Effector memory CD4-positive, alpha-beta T cell (primary cell): ENCODE results near the gene PLCL1.

Source experiments
- DNase-seq, 3 donors: peaks; one replicate each; pipeline ENCODE4 v3.0.0-alpha.2; 2020
- H3K27ac ChIP-seq: 2 replicates; pipeline ENCODE4 v1.7.0; 2013; ENCODE audit warnings: mild to moderate bottlenecking, low read length, moderate library complexity; ENCODE audit not compliant: insufficient read depth, poor library complexity, severe bottlenecking
- H3K27me3 ChIP-seq: replicated peaks from 2 replicates; pipeline ENCODE4 v1.7.0; 2013; ENCODE audit warnings: mild to moderate bottlenecking, low read length; ENCODE audit not compliant: insufficient read depth, control insufficient read depth, poor library complexity, severe bottlenecking
- H3K36me3 ChIP-seq: 2 replicates; pipeline ENCODE4 v1.7.0; 2013; ENCODE audit warnings: mild to moderate bottlenecking, low read length, moderate library complexity; ENCODE audit not compliant: control insufficient read depth, insufficient read depth
- H3K4me1 ChIP-seq: 2 replicates; pipeline ENCODE4 v1.7.0; 2013; ENCODE audit warnings: low read length, mild to moderate bottlenecking; ENCODE audit not compliant: control insufficient read depth, insufficient read depth, poor library complexity, severe bottlenecking
- H3K4me3 ChIP-seq: 2 replicates; pipeline ENCODE4 v1.7.0; 2013; ENCODE audit warnings: low read length, low read depth, mild to moderate bottlenecking; ENCODE audit not compliant: insufficient read depth, poor library complexity, severe bottlenecking
- H3K9me3 ChIP-seq: 2 replicates; pipeline ENCODE4 v1.7.0; 2013; ENCODE audit warnings: mild to moderate bottlenecking, low read length, moderate library complexity; ENCODE audit not compliant: control insufficient read depth

The PLCL1 gene

DNA sequence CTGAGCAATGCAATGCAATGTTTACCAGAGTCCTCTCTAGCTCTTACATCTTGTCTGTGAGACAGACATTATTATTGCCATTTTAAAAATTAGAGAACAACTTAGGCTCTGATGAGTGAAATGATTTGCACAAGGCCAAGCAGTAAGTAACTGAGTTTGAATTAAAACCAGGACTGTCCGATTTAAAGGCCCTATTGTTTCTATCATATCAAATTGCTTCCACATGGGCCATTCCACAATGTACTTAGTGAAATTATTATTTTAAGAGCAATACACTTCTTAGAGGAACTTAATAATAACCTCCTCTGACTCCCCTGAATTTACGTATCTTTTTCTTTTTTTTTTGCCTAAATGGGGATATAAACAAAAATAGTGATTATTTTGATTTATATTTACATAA is 64.6 kb downstream of the PLCL1 start:
- Histone ChIP-seq H3K4me3 (no peak overlapping the region), H3K9me3 (no peaks in the 10 kb centered on the region), H3K27me3 (no peaks in the 10 kb centered on the region), H3K27ac (peak overlapping the region; percentile 55), H3K36me3 (no peaks in the 10 kb centered on the region), H3K4me1 (peaks cover 47% of the 10 kb centered on the region)
- no peak for DNase-seq

DNA sequence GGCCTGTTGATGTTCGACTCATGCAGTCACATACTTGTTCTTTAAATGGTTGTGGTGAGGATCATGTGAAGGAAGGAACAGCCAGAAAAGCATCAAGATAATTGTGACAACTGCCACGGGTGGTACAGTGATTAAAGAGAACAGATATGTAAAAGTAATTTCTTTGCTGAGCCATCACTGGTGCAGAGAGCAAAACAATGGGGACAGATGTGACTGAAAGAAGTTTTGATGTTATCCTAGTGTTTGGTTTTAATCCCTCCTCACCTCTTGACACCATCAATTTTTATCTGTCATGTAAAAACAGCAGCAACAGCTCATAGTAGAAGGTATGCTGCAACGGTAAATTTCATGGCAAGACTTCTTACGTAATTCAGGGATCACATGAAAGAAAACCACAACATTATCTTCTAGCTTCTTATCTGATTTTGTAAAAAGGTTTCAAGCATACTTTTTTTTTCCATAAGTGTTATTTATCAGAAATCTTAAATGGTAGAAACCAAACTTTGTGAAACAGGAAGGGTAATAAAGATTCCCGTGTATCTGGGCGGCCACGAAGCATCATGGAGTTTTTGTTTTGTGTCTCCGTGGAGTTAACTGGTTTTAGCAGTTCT is 65.2 kb downstream of the PLCL1 start:
- Histone ChIP-seq H3K36me3 (no peaks in the 10 kb centered on the region), H3K4me3 (no peak overlapping the region), H3K27me3 (no peaks in the 10 kb centered on the region), H3K9me3 (no peaks in the 10 kb centered on the region), H3K4me1 (peaks cover 47% of the 10 kb centered on the region), H3K27ac (peak overlapping the region; percentile 55)
- peak; percentile 8 to 15 (median 13) for DNase-seq

DNA sequence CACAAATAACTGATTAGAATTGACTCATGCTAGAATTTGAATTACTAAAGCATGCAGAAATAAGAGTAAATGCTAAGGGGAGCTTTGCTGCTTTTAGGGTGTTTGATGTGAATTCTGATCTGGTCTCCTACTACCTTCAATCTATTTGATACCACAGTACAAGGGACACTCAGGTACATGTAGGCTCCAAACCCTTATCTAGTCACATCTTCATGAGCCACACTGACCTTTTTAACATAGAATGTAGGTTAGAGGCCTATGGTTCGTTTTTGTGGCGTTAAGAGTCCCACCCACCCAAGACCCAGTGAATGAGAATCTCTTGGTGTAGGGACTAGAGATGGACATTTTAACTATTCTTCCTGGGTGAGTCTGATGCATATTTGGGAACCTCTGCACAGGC is 65.7 kb downstream of the PLCL1 start:
- Histone ChIP-seq H3K27ac (peak overlapping the region; percentile 55), H3K4me1 (peaks cover 47% of the 10 kb centered on the region), H3K9me3 (no peaks in the 10 kb centered on the region), H3K27me3 (no peaks in the 10 kb centered on the region), H3K4me3 (no peak overlapping the region), H3K36me3 (no peaks in the 10 kb centered on the region)
- no peak for DNase-seq

DNA sequence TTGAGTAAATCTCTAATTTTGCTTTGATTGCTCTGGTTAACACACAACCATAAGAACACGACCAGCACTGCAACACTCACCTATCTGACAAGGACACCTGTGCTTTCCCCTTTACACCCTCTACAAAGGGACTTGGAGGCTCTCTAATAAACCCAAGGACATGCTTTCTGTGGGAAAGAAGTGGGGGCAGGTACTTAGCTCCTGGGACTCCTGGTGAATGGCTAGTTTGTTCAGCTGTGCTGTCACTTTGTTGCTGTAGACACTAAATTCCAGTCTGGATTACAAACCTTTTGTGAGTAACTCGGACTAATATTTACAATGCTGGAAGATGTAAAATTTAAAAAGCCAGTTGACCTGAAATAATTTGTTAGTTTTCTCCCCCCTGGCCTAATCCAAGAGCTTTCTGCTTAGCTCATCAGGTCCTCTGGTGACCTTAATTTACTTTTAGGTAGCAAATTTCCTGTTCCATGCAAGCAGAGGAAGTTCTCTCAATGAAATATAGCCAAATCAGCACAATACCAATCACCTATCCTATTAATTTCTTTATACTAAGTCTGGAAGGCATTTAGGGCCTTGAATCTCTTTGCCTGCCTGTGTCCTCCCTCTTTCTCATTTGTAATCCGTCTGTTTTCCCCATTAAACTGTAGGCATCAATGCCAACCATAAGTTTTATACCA is 67.5 kb downstream of the PLCL1 start:
- no peaks in the 10 kb centered on the region for H3K27me3 ChIP-seq
- DNase-seq: no peak
- H3K27ac ChIP-seq: no peak overlapping the region
- H3K4me3 ChIP-seq: no peak overlapping the region
- no peaks in the 10 kb centered on the region for H3K36me3 ChIP-seq
- no peaks in the 10 kb centered on the region for H3K9me3 ChIP-seq
- peaks cover 44% of the 10 kb centered on the region for H3K4me1 ChIP-seq

DNA sequence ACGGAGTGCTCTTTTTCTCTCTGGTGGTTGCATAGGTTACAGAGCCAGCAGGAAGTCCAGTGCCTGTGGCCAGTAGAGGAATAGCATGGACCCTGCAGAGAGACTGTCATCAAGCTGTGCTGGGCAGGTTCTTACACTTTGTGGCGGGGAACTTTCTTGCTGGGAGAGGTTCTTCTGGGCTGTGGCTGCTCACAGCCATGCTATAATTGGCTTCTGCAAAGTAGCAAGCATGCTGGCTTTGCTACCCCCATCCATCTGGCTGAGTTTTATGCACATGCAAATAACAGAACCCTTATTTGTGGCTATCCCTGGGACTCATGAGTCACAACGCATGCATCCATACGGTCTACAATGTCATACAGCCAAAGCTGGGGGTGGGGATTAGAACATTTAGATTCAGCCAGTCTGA is 68.9 kb downstream of the PLCL1 start:
- peaks cover 30% of the 10 kb centered on the region for H3K4me1 ChIP-seq
- H3K27ac ChIP-seq: no peak overlapping the region
- no peaks in the 10 kb centered on the region for H3K27me3 ChIP-seq
- no peak overlapping the region for H3K4me3 ChIP-seq
- H3K36me3 ChIP-seq: no peaks in the 10 kb centered on the region
- DNase-seq: no peak
- no peaks in the 10 kb centered on the region for H3K9me3 ChIP-seq

DNA sequence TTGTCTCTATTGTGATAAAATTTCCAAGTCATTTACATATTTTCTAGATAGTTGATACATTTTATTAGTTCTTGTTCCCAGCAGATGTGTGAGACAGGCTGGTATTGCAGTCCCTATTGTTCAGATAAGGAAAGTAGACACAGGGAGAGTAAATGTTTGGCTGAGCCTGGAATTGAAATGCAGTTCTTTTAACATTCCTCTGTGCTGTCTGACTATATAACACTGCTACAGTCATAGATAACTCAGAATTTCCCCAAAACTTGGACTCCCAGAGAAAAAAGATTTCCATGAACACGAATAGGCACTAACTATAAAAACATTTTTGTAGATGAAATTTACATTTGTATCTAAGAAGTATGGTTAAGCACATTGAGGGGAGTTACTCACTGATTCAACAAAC is 71.4 kb downstream of the PLCL1 start:
- H3K4me1 ChIP-seq: peaks cover 11% of the 10 kb centered on the region
- no peak overlapping the region for H3K4me3 ChIP-seq
- no peaks in the 10 kb centered on the region for H3K27me3 ChIP-seq
- no peak overlapping the region for H3K27ac ChIP-seq
- H3K36me3 ChIP-seq: no peaks in the 10 kb centered on the region
- no peak for DNase-seq
- no peaks in the 10 kb centered on the region for H3K9me3 ChIP-seq

DNA sequence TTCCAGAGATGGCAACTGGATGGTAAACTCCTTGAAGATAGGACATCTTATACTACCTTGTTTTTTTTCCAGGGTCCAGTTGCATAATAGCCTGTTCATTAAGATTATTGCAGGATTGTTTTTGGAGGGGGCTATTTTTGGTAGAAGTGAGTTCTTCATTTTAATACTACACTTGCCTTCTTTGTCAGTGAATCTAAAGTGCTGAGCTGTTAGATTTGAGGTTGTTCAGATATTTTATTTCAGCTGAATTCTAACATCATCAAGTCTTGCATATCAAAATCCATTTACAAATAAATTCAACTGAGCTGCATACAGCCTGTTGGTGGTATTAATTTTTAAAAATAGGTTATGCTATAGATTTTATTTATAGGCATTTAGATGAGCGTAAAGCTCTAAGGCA is 72.1 kb downstream of the PLCL1 start:
- no peak overlapping the region for H3K4me3 ChIP-seq
- no peak overlapping the region for H3K27ac ChIP-seq
- peaks cover 7% of the 10 kb centered on the region for H3K4me1 ChIP-seq
- H3K36me3 ChIP-seq: no peaks in the 10 kb centered on the region
- no peaks in the 10 kb centered on the region for H3K9me3 ChIP-seq
- H3K27me3 ChIP-seq: no peaks in the 10 kb centered on the region
- no peak for DNase-seq

DNA sequence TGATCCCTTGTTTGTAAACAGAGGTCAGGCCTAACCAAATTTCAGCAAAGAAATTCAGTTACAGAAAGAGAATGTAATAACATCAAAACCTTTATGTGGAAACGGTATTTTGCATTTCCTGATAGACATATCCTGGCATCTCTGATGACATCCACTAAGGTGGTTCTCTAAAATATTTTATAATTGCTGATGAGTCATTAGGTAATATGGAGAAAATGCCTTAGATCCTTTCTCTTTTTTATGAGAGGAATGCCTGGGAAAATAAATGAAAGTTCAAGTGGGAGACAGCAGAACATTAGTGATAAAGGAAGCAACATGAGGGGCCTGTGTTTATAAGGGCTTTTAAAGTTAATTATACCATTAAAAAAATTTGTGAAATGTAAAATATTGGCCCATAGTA is 72.6 kb downstream of the PLCL1 start:
- no peaks in the 10 kb centered on the region for H3K36me3 ChIP-seq
- peaks cover 2% of the 10 kb centered on the region for H3K4me1 ChIP-seq
- no peak overlapping the region for H3K27ac ChIP-seq
- no peak overlapping the region for H3K4me3 ChIP-seq
- no peaks in the 10 kb centered on the region for H3K9me3 ChIP-seq
- DNase-seq: no peak
- no peaks in the 10 kb centered on the region for H3K27me3 ChIP-seq

DNA sequence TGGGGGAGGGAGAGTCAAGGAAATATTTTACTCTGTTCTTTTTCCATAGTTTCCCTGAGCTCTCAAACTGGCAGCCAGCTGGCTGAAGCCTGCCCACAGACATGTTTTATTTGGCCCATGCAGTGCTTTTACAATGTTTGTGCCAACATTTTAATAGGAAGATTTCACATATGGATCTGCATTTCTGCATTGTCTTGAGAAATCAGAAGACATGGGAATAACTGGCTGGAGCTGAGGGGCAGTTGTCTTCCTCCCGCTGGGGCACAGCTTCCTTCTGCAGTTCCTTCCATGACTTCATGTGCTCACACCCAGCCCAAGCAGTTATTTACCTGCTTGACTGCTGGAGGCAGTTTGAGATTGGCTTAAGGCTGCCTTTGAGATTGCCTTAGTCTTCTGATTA is 74.4 kb downstream of the PLCL1 start:
- DNase-seq: no peak
- no peaks in the 10 kb centered on the region for H3K36me3 ChIP-seq
- no peaks in the 10 kb centered on the region for H3K4me1 ChIP-seq
- H3K27ac ChIP-seq: no peak overlapping the region
- H3K4me3 ChIP-seq: no peak overlapping the region
- no peaks in the 10 kb centered on the region for H3K9me3 ChIP-seq
- no peaks in the 10 kb centered on the region for H3K27me3 ChIP-seq

DNA sequence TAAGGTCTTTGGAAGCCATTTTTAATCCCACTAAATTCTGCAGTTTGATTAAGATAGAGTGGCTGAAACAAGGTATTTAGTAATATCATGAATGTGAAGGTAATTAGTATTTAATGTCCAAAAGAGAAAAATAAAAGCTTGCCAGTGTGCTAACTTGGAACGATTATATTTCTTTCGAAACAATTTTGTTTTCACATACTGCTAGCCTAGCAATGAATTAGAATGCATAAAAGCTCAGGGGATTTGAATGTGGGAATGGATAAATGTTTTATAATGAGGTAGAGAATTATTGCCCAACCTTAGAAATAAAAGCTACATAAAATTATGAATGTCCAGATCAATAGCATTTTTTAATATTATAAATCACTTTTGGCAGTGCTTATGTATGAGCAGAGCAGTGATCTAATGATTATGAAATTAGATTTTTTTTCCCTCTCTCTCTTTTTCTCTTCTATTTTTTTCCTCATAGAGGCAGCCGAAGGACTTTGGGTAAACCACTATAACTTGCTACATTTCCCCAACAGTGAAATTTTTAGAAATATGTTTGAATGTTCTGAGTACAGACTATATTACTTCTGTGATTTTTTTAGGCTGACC is 75.5 kb downstream of the PLCL1 start:
- no peaks in the 10 kb centered on the region for H3K27me3 ChIP-seq
- H3K36me3 ChIP-seq: no peaks in the 10 kb centered on the region
- H3K9me3 ChIP-seq: no peaks in the 10 kb centered on the region
- no peaks in the 10 kb centered on the region for H3K4me1 ChIP-seq
- H3K4me3 ChIP-seq: no peak overlapping the region
- DNase-seq: no peak
- no peak overlapping the region for H3K27ac ChIP-seq
